ENCODE measurements around the gene ATF7IP2.

DNA sequence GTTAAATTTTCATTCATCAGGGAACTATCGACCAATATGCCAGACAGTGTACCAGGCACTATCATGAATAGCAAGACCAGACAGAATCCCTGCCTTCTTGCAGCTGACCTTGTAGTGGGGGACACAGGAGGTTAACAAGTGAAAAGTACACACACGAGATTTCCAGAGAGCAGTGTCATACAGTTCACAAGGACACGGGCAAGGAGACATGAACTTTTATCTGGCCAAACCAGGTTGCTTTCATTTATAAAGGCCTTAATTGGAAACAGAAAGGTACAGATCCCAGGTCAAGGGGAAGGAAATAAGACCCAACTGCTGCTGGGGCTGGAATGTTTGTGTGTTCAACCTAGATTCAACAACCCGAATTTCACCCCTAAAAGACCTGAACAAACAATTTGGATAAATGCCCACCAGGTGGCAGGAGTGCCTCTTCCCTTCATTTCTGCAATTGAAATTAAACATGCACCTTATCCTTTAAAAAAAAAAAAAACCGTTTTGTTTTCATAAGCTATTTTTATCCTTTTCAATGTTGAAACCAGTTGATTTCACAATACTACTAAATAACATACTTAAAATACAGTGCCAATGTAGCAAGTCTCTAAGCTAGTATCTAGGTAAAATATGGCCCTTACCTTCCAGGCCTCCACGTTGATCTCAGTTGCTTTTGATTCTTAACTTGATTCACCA is 128.7 kb downstream of the ATF7IP2 start:
- no peak for TF ChIP-seq POLR2A (IDR thresholded peaks at IDR 0.05; ENCODE audit: low read depth, low read length)
- no peak for TF ChIP-seq TAF1 (IDR thresholded peaks at IDR 0.05; ENCODE audit: borderline replicate concordance, low read depth, low read length)
- no peak for TF ChIP-seq POLR2AphosphoS5 (IDR thresholded peaks at IDR 0.05; ENCODE audit: low read depth, low read length)

Measured in GM12892 (cell line).